Suppressor macrophage treated with lipopolysaccharide for 1 hour (primary cell): ENCODE results near the gene HECTD4.
A peak's percentile ranks its signal among the peaks of the same experiment; 100 is the strongest.
"Not testable (repeated sequence)": the region's sequence is repeated elsewhere in the genome, so short reads cannot be mapped to it uniquely, and the experiment has no call there.

Source experiments
- DNase-seq, 3 donors: peaks; one replicate each; pipeline ENCODE4 v3.0.0-alpha.2; 2020 to 2022

The HECTD4 gene

GRCh38 chr12:112381883-112382796 is at the start of gene HECTD4:
HECTD4 (minus strand) TSS chr12:112382431; CDS start chr12:112382128, 303 bp downstream.
- DNase-seq = peak; percentile 96 to 99 (median 97)

GRCh38 chr12:112431965-112432364 is 49.7 kb upstream of the HECTD4 start:
- DNase-seq = no peak

- DNase-seq = peak in 1 of 3 donors; percentile 11
Measured at GRCh38 chr12:112430929-112431328, 48.7 kb upstream of the HECTD4 start.

- no peak for DNase-seq
Measured at GRCh38 chr12:112427760-112428159, 45.5 kb upstream of the HECTD4 start.

GRCh38 chr12:112425582-112426382 is 43.6 kb upstream of the HECTD4 start:
- DNase-seq = no peak

- no peak for DNase-seq
Measured at GRCh38 chr12:112424126-112424525, 41.9 kb upstream of the HECTD4 start.

- no peak for DNase-seq
Measured at GRCh38 chr12:112422531-112422930, 40.3 kb upstream of the HECTD4 start.

GRCh38 chr12:112421363-112421762 is 39.1 kb upstream of the HECTD4 start:
- DNase-seq = no peak

- no peak for DNase-seq
Measured at GRCh38 chr12:112420740-112421139, 38.5 kb upstream of the HECTD4 start.

- peak; percentile 68 to 78 (median 71) for DNase-seq
Measured at GRCh38 chr12:112419297-112420133, 37.3 kb upstream of the HECTD4 start.

GRCh38 chr12:112418608-112419296 is 36.5 kb upstream of the HECTD4 start, which contains the start of gene PTPN11:
PTPN11 (plus strand) TSS chr12:112418947; CDS start chr12:112419112, 165 bp downstream.
- DNase-seq = peak; percentile 86 to 96 (median 92)

- no peak for DNase-seq
Measured at GRCh38 chr12:112418273-112418607, 36.0 kb upstream of the HECTD4 start.

GRCh38 chr12:112415457-112415856 is 33.2 kb upstream of the HECTD4 start:
- DNase-seq = not testable (repeated sequence)

- no peak for DNase-seq
Measured at GRCh38 chr12:112413855-112414625, 31.8 kb upstream of the HECTD4 start.

GRCh38 chr12:112409906-112410244 is 27.6 kb upstream of the HECTD4 start:
- no peak for DNase-seq

GRCh38 chr12:112409064-112409905 is 27.1 kb upstream of the HECTD4 start, which contains the start of gene RPL6:
RPL6 (minus strand) TSS chr12:112409605; CDS start chr12:112408656, 949 bp downstream.
- DNase-seq = peak; percentile 90 to 94 (median 94)

- no peak for DNase-seq
Measured at GRCh38 chr12:112408621-112409020, 26.4 kb upstream of the HECTD4 start.

- not testable (repeated sequence) for DNase-seq
Measured at GRCh38 chr12:112407683-112408082, 25.5 kb upstream of the HECTD4 start.

- no peak for DNase-seq
Measured at GRCh38 chr12:112406519-112407488, 24.6 kb upstream of the HECTD4 start.
